CD4-positive, alpha-beta T cell treated with Interleukin-21 for 1 hour (primary cell): Measurements from ENCODE around the gene PER1.

Experiments
- DNase-seq: peaks from one replicate; pipeline ENCODE4 v3.0.0-alpha.2; 2020

PER1 gene

DNA sequence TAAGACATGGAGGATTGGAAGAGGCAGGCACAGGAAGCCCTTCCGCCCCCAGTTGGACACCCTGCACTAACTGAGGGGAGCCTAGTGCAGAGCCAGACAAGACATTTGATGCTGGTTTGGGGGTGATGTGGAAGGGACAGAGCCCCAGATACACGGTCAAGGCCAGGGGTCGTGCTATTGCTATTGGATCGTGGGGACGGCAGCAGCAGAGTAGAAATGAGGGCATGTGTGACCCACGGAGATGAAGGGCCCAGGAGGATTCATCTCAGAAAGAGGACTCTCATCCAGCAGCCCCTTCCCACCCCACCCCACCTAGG, 12.6 kb upstream of the PER1 start:
- no peak for DNase-seq

DNA sequence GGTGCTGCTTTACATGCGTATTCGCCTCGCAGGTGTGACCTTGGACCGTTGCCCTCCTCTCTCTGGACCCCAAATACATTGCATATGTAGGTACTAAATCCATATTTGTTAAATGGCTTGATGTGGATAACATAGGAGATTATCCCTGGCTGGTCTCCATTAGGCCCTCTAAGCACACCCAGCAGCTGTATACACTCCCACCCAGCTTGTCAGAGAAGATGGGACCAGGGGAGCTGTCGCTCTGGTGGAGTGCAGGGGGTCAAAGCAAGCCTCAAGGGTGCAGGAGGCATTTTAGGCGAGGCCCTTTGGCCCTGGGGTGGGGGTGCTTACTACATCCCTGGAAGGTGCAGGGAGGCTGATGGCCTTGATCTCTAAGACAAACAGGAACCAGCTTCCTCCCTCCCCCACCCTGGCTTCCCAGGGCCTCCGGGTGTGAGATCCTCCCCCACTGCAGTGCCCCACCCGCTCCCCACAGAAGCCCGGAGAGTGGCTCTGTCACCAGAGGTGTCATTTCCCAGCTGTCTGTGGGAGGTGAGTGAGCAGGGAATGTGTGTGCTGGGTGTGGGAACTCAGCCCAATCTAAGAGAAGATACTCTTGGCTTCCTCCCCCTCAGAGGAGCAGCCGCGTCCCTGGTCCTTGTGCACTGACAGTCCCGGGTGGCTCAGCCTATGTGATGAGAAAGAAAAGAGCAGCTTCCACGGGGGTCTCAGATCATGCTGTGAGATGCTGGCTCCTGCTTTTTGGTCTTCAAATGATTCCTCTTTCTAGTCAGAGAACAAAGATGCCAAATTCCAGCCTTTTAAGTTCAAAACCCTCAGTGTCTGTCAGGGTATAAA, 12.0 kb upstream of the PER1 start:
- peak; percentile 88 for DNase-seq

DNA sequence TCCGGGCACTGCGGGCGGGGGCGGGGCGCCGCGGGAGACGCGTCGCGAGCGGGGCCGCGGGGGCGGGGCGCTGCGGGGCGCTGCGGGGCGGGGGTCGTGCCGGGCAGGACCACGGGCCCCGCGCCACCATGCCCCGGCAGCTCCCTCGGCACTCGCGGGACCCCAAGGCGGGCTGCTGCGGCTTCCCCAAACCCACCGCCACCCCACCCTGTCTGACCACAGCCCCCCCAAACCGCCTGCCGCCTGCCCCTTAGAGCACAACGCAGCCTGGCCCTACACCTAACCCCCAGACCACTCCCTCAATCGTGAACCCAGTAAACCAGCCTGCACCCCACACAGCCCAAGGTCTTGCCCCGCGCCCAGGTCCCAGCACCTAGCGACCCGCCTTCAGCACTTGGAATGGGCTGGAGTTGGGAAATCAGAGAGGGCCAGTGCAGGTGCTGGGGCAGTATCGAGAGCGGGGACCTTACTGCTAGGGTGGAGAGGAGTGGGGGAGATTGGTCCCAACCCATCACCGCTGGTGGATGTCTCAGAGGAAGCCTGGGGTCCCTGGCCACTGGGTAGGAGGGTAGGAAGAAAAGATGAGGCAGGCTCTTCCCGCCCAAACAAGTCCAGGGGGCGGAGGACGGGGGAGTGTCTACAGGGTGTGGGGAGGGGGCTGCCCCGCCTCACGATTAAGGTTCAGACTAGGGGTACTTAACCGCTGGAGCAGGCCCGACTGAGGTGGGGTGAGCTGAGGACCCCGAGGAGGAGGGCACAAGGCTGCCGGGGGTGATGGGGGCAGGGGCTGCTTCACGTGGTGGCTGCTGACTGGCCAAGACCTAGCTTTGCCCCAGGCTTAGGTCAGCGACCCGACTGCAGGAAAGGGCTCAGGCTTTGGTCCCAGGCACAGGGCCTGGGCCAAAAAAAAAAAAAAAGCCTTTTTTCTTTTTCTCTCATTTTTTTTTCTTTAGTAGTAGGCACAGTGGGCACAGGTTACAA, 11.1 kb upstream of the PER1 start:
- DNase-seq = peak; percentile 34

DNA sequence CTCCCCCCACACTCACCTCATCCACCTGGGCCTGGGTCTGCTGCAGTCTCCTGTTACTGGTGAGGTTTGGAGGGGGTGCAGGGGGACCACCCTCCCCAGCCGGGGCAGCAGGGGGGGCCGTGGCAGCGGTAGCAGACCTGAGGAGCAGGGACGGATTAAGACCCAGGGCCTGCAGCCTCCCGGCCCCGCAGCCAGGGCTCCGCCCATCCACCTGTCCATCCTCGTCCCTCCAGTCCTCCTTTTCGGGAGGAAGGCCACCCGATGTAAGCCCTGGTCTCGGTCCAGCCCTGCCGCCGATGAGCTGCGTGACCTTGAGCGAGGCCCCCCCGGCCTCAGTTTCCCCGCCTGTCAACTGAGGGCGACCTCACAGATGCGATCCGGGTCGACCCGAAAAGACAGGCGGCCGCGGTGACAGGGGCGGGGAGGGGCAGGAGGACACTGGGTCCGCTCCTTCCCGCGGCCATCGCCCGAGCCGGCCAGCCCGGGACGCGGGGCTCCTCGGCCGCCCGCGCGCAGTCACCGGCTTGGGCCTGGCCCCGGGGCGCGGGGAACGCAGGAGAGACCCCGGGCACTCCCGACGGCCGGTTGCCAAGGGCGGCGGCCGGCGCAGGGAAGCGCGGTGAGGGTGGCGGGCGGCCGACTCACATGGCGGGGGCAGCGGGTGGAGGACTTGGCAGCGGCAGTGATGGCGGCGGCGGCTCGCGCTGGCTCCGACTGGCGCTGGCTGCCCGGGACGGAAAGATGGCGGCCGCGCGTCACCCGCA, 10.2 kb upstream of the PER1 start, which contains the start of gene VAMP2:
Gene VAMP2, minus strand, starts transcription at position 716 of the 764 bp plus-strand sequence. Its CDS starts 69 bp downstream, at position 647.
- peak; percentile 86 for DNase-seq

DNA sequence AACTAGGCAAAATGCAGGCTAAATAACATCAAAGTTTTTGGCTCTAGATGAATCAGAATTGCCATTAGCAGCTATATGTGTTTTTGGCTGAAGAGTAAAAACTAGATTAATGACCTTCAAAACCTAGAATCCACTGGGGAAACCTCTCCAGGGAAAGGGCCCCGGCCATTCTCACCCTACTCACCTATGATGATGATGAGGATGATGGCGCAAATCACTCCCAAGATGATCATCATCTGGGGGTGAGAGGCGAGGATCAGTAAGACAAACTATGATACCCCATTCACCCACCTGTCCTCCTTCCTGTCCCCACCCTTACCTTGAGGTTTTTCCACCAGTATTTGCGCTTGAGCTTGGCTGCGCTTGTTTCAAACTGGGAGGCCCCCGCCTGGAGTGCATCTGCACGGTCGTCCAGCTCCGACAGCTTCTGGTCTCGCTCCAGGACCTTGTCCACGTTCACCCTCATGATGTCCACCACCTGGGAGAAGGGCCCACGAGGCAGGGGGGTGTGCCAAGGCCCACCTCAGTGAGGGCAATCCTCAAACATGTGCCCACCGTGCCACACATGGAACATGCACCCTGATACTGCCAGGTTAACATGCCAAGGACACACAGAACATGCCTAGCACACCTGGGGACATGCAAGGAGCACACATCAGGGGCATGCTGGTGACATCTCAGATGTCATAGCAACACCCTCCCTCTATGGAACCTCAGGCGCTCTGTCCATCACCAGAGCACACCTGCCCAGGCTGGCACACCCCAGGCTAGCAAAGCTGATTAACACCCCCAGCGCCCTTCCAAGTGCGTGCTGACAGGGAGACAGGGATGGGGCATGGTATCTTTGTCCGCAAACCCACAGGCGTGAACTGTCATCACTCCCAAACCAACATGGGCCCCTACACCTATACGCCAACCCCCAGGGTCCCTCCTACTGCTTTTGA, 9.4 kb upstream of the PER1 start:
- peak; percentile 39 for DNase-seq

DNA sequence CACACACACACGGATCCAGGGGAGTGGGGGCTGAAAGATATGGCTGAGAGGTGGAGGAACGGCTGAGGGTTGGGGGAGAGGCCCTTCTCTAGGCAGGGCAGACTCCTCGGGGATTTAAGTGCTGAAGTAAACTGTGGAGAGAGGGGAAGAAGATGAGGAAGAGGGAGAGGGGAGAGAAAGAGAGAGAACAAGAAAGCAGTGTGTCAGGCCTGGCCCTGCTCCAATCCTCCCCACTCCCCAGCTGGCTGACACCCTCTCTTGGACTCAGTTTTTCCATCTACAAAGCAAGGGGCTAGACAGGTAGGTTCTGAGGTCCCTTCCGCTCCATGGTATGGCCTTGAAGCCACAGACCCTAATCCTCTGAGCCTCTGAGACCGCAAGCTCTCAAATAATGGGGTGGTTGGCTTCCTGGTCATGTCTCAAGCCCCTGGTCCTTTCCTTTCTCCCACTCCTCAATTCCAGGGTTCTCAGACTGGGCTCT, 8.6 kb upstream of the PER1 start:
- DNase-seq = peak; percentile 36

DNA sequence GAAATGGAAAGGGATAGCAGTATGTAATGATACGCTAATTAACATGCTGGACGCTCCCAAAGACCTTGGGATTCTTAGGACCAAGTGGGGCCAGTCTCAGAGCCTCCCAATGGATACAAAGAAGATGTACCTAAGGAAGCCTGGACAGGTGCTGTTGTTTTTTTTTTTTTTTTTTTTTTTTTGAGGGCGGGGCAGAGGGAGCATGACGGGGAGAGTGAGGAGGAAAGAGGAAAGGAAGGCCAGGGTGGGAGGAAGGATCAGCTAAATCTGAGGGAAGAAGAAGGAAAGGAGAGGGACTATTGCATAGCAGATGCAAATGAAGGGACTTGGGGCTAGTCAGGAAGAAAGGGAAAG, 8.0 kb upstream of the PER1 start:
- DNase-seq = no peak

DNA sequence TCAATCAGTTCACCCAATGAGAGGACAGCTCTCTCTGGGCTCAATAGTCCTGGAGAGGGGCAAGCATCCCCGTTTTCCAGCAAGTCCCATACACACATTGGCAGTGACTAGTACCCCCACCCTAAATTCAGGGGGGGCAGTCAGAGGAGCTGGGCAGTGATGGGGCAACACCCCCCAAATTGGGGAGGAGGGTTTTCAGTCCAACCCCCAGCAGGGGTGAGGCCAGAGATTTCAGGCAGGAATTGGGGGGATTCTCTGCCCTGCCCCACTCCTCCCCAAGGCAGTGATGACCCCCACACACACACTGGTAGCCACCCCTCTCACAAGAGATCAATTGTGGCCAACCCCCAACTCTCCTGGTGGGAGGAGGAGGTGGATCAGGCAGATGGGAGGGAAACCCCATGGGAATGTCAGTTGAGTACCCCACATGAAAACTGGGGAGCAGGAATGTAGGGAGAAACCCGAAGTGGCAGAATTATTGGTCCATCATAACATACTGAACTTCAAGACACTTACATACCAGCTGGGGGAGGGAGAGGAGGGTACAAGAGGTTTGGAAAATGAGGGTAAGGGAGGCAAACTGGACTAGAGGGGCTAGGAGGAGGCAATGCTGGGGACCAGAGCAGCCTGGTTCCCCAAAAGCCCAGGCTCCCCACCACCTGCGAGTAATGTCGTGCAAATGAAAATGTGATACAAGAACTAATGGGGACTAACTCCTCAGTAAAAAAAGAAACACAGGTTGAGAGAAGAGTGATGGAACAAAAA, 7.4 kb upstream of the PER1 start:
- peak; percentile 16 for DNase-seq

DNA sequence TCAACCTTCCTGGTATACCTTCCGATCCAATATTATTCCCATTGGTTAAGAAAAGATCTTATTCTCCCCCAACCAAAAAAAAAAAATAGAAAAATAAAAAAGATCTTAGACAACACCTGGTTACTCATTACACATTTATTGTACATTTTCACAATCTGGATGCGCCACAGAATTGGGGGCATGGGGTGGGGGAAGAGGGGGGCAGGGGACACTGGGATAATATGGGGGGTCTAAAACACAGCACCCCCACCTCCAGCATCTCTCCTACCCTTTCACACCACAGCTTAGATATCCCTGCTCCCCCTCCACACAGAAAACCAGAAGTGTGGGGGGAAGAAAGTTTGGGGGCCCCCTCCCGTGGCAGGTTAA, 6.8 kb upstream of the PER1 start:
- DNase-seq = no peak

DNA sequence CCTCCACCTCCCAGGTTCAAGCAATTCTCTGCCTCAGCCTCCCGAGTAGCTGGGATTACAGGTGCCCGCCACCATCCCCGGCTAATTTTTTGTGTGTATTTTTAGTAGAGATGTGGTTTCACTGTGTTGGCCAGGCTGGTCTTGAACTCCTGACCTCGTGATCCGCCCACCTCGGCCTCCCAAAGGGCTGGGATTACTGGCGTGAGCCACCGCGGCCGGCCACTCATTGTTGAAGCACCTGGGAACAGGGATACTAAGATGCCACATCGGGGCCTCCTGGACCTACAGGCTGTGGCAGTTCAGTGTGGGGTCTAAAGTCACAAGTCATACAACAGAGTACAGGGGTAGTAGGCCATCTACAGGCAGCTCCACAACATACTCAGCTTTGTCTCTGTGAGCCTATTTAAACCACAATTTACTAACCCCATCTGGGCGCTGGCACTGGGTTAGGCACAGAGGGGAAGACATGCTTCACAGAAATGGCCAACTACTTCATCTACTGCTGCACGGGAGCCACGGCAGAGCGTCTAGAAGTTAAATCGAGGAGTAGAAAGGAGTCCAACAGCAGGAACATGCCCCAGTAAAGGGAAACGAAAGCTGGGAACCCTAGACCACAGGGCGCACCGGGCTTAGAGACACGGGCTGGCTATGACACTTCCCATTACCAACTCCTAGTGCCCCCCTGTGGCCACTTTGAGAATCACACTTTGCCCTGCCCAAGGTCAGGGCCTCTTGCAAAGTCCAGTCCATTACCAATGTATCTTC, 6.2 kb upstream of the PER1 start:
- DNase-seq = peak; percentile 90

DNA sequence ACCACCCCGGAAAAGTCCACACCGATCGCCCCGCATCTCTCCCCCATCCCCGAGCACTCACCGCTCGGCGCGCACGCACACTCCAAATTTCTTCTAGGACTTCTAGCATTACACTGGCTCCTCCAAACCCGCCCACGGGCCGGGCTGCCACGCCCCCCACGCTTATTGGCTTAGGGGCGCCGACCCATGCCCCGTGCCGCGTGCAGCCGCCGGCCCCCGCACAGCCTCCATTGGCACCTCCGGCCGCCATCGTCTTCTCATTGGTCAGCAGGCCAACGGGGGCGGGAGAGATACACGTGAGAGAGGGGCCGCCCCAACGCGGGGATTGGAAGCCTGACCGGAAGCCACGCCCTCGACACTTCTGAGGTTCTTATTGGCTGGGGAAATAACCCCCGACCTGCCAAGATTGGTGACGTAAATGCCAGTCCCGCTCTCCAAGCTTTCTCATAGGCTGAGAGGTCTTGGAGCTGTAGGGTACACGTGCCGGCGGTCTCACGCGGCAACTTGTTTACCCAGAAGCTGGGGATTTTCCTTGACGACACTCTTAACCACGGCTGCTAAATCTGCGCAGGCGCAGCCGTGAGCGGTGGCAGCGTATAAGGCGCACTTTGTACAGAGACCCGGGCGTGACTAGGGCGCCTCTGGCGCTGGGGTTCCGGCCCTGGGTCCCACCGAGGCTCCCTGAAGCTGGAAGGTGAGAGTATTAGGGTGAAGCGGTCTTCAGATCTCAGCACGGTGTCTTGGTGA, 4.2 kb upstream of the PER1 start:
- DNase-seq = peak; percentile 100

DNA sequence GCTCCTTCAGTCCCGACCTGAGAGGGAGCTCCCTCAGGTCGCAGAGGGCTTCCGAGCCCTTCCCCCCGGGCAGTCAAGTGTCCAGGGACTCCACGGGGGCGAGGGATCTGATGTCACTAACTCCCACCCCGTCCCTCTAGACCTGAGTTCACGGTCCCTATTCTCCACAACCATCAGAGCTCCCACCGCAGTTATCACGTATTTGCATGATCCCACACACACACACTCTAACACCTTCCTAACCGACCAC, 3.7 kb upstream of the PER1 start:
- DNase-seq = no peak

DNA sequence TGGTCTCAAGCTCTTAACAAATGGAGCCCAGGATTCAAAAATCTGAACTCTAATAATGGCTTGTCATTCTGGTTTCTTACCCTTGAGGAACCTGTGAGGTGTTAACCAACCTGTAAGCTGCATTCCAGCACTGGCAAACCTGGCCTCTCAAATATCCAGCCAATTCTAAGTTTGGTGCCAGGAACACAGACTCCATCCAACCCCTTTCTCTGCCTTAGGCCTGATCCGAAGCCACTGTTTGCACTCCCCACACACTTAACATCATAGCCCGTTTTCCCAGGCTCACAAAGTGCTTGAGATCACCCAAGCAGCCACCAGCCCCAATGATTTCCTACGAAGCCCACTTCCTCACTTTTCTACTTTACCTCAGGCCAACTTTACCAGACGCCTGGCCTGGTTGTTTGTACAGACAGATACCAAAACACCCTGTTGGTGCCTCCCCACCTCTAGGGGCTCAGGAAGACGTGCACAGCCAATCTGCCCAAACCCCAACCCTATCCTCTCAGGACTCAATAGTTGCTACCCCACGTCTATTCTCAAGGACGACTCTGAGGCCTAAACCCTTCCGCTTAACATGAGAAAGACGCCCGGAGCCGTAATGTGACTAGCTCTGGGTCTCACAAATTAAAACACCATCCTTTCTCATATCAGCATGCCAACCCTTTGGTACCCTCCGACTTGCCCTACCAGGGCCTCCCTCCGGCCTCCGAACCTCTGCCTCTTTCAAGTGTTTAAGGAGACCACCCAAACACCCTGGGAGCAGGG, 3.2 kb upstream of the PER1 start:
- peak; percentile 49 for DNase-seq

DNA sequence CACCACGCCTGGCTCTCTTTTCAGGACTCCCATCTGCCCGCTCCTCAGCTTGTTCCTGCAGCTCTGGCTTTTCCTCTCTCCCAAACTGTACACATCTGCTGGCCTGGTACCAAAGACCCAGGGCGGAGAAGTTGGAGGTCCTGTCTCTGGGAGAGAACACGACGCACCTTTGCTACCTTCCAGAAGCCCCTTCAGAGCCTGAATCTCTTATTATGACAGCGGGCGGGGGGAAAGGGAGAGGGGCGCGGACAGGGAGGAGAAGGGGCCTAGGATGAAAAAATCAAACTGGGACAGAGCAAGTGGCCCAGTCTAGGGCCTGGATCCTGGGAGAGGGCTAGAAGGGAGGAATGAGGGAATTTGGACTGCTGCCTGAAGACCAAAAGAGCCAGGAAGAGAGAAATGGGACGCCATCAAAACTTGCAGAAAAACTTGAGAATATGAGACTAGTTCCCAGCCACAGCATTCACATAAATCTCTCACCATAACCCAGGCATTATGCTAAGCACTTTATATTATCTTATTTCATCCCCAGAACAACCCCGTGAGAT, 2.5 kb upstream of the PER1 start:
- no peak for DNase-seq

DNA sequence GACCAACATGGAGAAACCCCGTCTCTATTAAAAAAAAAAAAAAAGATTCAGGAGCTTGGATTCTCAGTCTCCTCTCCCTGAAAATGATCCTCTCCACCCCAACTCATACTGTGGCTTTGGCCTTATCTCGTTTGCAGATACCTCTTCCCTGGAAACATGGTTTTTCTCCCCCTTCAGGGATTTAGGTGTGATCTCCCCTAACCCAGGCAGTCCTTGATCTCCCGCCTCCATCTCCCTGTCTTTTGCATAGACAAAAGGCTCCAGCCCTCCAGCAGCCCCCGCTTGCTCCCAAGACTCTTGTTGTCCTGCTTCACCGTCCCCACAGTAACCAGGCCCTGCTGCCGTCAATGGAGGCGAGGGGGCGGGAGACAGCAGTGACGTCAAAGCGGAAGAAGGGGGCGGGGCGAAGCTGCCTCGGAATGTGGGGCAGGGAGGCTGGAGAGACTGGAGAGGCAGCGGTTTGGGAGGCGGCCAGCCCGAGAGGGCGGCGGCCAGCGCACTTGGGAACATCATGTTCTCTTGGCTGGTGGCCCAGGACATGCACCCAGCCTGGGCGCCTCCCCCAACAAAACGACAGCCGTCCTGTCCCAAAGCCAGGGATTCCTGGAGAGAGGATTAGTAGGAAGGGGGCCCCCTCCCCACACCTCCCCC, 1.9 kb upstream of the PER1 start:
- DNase-seq = peak; percentile 95

DNA sequence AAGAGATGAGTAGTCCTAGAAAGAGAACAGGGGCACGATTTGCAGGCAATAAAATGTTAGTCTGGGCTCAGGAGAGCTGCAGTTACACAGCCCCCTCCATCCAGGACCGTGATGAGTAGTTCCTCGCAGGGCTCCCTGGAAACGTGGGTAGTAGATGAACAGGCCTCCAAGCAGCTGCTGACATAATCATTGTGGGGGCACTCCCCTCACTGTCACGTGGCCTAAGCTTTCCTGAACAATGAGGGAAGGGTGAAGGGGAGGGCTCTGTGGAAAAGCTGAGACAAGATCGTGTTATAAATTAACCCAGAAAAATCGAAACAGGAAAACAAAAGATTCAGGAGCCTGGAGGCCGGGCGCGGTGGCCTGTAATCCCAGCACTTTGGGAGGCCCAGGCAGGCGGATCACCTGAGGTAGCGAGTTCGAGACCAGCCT, 1.3 kb upstream of the PER1 start:
- peak; percentile 58 for DNase-seq

DNA sequence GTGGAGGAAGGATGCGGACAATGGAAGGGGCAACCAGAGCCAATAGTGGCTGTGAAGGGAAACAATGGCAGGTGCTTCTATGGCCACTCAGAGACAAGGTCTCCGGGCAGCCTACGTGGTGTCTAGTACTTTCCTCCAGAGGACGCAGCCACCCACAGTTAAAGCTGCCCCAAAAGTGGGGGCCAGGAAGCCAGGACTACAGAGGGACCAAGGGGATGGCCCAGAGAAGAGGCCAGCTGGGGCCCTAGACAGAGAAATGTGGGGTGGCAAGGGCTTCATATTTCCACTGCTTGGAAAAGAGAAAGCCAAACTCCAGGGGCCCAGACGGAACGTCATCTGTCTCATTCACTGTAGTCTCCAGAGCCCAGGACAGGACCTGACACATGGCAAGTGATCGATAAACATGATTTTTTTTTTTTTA, 837 bp upstream of the PER1 start:
- peak; percentile 19 for DNase-seq

DNA sequence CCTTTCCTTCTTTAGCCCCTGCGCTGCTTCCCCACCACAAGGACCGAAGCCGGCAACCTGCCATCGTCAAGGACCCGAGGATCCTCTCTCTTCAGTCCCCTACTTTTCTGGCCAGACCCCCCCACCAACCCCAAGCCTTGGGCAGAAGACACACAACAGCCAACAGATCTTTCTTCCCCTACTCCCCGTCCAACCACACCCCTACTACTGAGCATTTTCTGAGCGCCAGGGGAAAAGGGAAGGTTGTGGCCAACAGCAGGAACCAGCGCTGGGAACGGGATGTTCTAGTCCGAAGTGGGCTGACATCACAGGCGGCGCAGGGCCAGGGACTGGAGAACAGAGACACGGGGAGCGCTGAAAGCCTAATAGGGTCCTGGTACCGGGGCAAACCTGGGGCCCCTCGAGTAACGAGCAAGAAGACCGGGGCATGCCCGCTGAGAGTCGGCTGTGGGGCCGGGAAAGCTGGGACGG, 528 bp downstream of the PER1 start:
- DNase-seq = peak; percentile 56
